SH-SY5Y (cell line): ENCODE data around the gene CFB.
A peak's percentile ranks its signal among the peaks of the same experiment; 100 is the strongest.

Experiments
- GATA2 ChIP-seq: IDR thresholded peaks from 2 replicates; pipeline ENCODE4 v1.6.1; 2011; ENCODE audit warnings: mild to moderate bottlenecking, low read depth, low read length
- GATA3 ChIP-seq: IDR thresholded peaks from 2 replicates; pipeline ENCODE4 v1.6.1; 2011; ENCODE audit warnings: low read depth, mild to moderate bottlenecking, low read length, moderate library complexity

CFB gene

GRCh38 chr6:31933537-31933936 lies 12.4 kb upstream of the CFB start:
- no peak for TF ChIP-seq GATA2
- no peak for TF ChIP-seq GATA3

DNA sequence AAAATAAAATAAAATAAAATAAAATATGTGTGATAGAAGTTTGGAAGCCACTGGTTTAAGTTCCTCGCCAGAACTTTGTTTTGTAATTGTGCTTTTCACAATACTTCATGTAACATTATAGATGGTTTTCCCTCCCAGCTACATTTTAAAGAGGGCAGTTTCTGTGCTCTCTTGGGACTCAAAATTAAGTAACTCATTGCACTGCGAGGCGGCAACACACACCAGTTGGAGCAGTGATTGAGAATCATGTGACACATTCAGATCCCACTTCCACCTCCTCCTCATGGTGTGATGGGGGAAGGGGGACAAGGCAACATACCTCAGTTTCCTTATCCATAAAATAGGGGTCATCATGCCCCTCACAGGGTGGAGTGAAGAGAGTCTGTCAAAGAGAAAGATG lies 10.9 kb upstream of the CFB start:
- TF ChIP-seq GATA2 (no peak), GATA3 (no peak)

- TF ChIP-seq GATA2 (no peak), GATA3 (no peak)
Measured at GRCh38 chr6:31935823-31936222, 10.1 kb upstream of the CFB start.

GRCh38 chr6:31940256-31940664 lies 5.6 kb upstream of the CFB start:
- TF ChIP-seq GATA3, result no peak
- no peak for TF ChIP-seq GATA2

DNA sequence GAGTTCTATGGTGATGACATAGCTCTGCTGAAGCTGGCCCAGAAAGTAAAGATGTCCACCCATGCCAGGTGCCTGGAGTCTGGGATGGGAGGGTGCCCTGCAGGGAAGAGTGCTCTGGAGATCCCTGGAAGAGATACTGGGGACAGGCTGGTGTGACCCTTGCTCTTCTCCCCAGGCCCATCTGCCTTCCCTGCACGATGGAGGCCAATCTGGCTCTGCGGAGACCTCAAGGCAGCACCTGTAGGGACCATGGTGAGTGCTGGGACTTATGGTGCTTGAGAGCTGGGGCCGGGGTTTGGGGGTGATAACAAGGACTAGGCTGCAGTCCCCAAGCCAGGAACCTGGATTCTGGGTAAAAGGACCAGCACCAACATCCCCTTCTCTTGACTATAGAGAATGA lies 2.2 kb upstream of the CFB start:
- TF ChIP-seq GATA3 (no peak), GATA2 (peak; percentile 23; the same call in 1 of the 2 replicates)

- TF ChIP-seq GATA3, result no peak
- no peak for TF ChIP-seq GATA2
Measured at GRCh38 chr6:31945154-31945506, 765 bp upstream of the CFB start.

GRCh38 chr6:31946370-31946885 lies 533 bp downstream of the CFB start:
- TF ChIP-seq GATA3, result no peak
- TF ChIP-seq GATA2, result no peak

GRCh38 chr6:31947070-31947675 lies 1.3 kb downstream of the CFB start:
- TF ChIP-seq GATA3 (no peak), GATA2 (no peak)

DNA sequence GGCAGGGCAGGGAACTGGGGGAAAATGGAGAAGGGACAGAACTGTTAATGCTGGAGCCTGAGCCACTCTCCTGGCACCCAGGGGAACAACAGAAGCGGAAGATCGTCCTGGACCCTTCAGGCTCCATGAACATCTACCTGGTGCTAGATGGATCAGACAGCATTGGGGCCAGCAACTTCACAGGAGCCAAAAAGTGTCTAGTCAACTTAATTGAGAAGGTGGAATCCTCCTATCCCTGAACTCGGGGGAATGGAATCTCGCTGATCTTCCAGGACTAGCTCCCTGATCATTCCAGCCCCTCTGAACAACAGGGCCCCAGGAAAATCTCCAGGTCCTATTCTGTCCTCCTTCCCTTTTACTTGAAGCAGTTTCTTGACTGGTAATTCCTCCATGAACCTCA lies 2.0 kb downstream of the CFB start:
- no peak for TF ChIP-seq GATA3
- TF ChIP-seq GATA2, result no peak

DNA sequence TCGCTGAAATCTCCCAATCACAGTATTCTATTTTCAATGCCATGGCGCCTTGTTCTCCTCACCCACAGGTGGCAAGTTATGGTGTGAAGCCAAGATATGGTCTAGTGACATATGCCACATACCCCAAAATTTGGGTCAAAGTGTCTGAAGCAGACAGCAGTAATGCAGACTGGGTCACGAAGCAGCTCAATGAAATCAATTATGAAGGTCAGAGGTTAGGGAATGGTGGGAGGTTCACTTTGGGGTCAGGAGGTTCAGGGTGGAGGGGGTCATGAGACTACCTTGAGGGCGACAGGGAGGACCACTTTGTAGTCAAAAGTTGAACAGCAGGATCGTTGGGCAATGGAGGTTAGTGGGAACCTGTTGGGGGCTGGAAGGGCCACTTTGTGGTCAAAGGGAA lies 2.4 kb downstream of the CFB start:
- TF ChIP-seq GATA2 (no peak), GATA3 (no peak)

DNA sequence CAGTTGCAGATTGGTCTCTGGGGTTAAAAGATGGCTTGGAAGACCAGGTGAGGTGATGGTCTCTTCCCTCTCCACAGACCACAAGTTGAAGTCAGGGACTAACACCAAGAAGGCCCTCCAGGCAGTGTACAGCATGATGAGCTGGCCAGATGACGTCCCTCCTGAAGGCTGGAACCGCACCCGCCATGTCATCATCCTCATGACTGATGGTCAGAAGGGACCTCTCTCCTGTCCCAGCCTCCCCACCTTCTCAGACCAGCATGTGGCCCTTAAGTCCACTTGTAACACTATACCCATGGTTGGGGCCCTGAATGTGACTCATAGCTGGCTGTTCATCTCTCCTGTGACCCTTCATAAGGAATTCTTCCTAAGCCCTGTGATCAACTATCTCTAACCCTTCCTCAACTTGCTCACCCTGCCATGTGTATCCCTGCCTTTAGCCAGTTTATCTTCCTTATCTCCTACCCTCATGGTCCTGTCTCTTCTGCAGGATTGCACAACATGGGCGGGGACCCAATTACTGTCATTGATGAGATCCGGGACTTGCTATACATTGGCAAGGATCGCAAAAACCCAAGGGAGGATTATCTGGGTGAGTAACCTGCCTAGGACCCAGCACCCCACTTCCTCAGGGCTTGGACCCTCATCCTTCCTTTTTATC lies 3.0 kb downstream of the CFB start:
- TF ChIP-seq GATA2 (no peak), GATA3 (no peak)

DNA sequence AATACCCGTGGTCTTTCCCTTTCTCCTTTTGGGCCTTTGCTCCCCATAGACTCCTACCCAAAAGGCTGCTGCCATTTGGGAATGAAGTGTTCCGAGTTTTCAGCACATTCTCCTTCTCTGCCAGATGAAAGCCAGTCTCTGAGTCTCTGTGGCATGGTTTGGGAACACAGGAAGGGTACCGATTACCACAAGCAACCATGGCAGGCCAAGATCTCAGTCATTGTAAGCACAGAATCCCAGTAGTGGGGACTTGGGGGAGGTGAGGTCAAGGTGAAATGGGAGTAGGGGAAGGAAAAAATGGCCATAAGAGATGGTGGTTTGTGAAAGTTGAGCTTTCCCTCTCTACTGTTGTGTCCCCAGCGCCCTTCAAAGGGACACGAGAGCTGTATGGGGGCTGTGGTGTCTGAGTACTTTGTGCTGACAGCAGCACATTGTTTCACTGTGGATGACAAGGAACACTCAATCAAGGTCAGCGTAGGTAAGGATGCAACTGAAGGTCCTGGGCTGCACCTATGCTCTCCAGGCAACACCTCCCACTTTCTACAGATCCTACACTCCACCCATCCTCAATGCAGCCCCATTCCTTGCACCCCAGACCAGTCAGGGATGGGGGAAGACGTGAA lies 4.1 kb downstream of the CFB start:
- TF ChIP-seq GATA3 (no peak), GATA2 (no peak)

DNA sequence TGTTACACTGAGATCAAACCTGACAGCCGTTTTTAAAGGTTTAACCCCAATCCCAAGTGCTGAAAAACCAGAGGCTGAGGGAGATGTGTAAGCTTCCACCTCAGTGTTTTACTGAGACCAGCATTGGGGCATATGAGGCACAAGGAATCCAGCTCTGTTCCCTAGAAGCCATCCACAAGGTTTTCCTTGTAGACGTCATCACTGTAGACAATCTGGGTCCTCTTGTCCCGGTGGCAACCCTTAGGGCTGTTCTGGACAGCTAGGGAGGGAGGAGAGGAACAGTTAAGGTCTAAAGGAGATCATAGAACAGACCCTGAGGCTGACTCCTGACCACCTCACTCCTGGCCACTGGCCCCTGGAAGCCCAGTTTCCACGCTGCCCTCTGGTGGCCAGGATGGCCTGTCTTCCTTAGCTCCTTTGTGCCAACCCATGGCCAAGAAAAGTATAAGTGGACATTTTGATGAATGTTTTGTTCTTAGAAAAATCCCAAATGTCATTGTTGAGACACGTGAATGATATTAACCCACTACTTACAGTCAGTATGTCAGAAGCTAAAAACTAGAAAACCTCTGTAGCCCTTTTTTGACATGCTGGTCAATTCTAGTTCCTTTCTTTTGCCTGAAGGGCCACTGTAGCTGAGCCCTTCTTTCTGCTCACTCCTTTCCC lies 6.4 kb downstream of the CFB start:
- TF ChIP-seq GATA2 (no peak), GATA3 (no peak)

GRCh38 chr6:31952890-31953289 lies 7.0 kb downstream of the CFB start:
- no peak for TF ChIP-seq GATA3
- no peak for TF ChIP-seq GATA2

DNA sequence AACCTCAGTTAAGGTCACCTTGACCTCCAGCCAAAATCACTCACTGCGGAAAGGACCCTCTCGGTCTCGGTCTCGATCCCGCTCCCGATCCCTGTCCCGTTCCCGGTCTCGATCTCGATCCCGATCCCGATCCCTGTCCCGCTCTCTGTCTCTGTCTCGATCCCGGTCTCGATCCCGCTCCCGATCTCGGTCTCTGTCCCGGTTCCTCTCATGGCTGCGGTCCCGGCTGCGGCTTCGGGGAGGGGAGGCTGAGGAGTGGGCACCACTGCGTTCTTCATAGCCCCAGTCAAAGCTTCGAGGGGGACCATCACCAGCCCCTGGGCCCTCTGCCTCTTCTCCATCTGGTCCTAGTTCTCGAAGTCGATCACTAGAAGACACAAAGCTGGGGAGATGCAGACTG lies 8.6 kb downstream of the CFB start:
- TF ChIP-seq GATA3 (no peak), GATA2 (no peak)

DNA sequence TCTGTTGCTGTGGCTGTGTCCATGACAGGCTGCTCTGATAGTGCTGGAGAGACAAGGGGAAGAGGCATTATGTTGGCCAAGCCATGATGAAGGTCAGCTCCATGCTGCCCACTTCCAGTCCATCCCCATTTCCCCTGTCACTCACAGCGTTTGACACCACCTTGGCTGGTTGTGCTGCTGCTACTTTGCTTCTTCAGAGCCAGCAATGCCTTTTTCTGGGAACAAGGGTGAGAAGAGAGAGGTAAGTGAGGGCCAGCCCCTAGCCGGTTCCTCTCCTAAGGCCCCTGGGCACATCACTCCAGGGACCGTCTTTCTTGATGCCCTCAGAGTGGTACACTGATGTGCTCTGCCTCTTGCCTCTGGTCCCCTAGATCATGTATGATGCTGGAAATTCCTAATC lies 10.9 kb downstream of the CFB start:
- TF ChIP-seq GATA2 (no peak), GATA3 (no peak)

DNA sequence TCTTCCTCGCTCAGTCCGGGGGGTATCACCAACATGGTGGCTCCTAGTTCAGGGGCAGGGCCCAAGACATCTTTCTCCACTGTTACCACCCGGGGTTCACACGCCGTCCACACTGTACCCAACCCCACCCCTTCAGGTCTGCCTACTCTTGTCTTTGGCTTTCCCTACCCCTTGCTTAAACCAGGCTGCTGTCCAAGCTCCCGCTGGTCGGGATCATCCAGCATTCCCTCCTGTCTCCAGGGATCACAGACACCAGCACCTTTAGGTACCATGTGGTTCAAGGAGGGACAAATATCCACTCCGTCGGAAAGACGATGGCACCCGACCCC lies 12.5 kb downstream of the CFB start:
- TF ChIP-seq GATA2, result no peak
- TF ChIP-seq GATA3, result no peak
